GM12874 (cell line): ENCODE data around the gene DAGLB.

ENCODE experiments used
- CTCF ChIP-seq: IDR thresholded peaks from 2 replicates; pipeline ENCODE4 v1.5.1; 2011; ENCODE audit warnings: low read depth, mild to moderate bottlenecking, control low read depth, low read length, moderate library complexity; ENCODE audit not compliant: insufficient read depth

Gene DAGLB

DNA sequence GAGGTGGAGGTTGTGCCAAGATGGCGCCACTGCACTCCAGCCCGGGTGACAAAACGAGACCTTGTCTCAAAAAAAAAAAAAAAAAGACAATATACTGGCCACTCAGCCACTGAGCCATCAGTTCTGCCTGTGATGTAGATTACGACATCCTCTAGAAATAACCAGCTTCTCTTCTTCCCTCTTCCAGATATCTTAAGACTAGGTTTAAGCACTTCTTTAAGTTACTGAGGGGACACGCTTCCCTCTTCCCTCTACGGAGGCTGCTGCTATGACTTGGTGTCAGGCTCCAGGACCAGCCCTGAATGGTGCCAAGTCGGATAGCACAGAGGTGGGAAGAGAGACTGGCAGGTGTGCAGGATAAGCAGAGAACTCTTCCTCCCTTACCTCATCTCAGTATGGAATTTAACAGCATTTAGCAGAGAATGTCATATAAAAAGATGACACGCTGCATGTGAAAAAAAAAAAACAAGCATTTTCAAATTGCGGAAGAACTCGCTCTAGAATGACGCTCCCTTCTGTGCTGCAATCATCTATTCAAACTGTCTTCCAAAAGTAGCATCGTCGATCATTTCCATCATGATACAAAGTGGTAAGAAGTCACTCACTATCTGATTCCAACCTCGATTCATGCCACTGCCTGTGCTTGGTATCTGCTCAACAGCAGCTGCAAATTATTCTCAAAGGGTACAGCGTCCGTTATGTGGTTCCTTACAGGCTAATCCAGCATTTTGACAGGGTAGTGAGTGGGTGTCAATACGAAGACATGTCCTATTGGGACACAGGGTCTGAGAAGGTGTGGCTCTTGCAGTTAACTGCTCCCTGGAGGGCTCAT lies 13.8 kb downstream of the DAGLB start:
- TF ChIP-seq CTCF, result no peak

DNA sequence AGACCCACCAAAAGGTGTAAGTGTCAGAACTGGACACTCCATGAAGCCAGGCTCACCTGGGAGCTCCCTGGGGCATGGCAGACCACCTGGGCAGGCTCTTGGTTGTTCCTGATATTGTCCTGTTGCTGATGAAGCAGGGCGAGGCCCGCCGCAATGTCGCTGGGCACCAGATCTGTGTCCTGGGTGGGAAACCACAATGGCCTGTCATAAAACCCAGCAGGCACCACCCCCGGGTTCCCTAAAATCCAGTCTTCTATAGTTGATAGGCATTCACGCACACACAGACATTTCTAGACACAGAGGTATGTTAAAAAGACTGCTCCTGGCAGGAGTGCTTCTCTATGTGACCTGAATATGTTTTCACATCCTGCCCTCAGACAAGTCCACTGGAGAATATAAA lies 15.0 kb downstream of the DAGLB start:
- no peak for TF ChIP-seq CTCF

GRCh38 chr7:6430974-6431373 lies 16.8 kb downstream of the DAGLB start:
- TF ChIP-seq CTCF, result no peak

DNA sequence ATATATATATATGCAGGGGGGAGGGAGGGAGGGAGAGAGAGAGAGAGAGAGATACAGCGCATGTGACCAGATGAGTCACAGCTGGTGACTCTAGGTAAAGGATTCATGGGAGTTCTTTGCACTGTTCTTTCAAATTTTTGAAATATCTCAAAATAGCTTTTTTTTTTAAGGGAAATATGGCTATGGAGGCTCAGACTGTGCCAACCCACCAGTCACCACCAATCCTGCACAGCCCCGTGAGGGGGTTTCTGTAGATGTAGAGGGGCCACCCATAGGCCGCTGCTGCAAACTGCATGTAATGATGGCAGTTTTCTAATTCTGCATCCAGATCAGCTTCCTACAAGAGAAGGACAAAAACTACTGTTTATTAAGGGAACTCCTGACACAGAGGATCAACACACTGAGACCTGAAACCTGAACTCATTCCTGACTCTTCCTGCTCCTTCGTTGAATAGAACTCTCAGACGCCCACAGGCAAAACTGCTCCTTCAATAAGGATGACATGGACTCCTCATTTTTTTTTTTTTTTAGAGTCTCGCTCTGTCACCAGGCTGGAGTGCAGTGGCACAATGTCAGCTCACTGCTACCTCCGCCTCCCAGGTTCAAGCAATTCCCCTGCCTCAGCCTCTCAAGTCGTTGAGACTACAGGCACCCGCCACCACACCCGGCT lies 17.3 kb downstream of the DAGLB start:
- peak; percentile 28; the same call in 1 of the 2 replicates for TF ChIP-seq CTCF

GRCh38 chr7:6425948-6426347 lies 21.8 kb downstream of the DAGLB start:
- no peak for TF ChIP-seq CTCF

- TF ChIP-seq CTCF, result no peak
Observed at GRCh38 chr7:6423942-6424701, 23.6 kb downstream of the DAGLB start.
